Germinal center (tissue), 1 donor: ENCODE results near the gene BCAT1.
A peak's percentile ranks its signal among the peaks of the same experiment; 100 is the strongest.
"Not testable (repeated sequence)": the region's sequence is repeated elsewhere in the genome, so short reads cannot be mapped to it uniquely, and the experiment has no call there.

Experiments
- DNase-seq: peaks from one replicate; pipeline ENCODE4 v3.0.0; 2012; ENCODE audit warnings: mixed read lengths, low spot score

BCAT1 gene

GRCh38 chr12:24901576-24902461 lies 47.1 kb downstream of the BCAT1 start:
- peak; percentile 19 for DNase-seq

- DNase-seq: no peak
Observed at GRCh38 chr12:24900196-24900595, 48.7 kb downstream of the BCAT1 start.

- DNase-seq: no peak
Observed at GRCh38 chr12:24899503-24900075, 49.3 kb downstream of the BCAT1 start.

- DNase-seq: no peak
Observed at GRCh38 chr12:24898606-24899005, 50.3 kb downstream of the BCAT1 start.

GRCh38 chr12:24898185-24898584 lies 50.7 kb downstream of the BCAT1 start:
- DNase-seq: no peak

GRCh38 chr12:24896171-24896570 lies 52.7 kb downstream of the BCAT1 start:
- no peak for DNase-seq

GRCh38 chr12:24895612-24896011 lies 53.3 kb downstream of the BCAT1 start:
- DNase-seq: no peak

GRCh38 chr12:24894879-24895278 lies 54.0 kb downstream of the BCAT1 start:
- no peak for DNase-seq

GRCh38 chr12:24890048-24890803 lies 58.7 kb downstream of the BCAT1 start:
- no peak for DNase-seq

- no peak for DNase-seq
Observed at GRCh38 chr12:24889411-24889810, 59.5 kb downstream of the BCAT1 start.

- no peak for DNase-seq
Observed at GRCh38 chr12:24888813-24889212, 60.1 kb downstream of the BCAT1 start.

GRCh38 chr12:24884911-24885310 lies 64.0 kb downstream of the BCAT1 start:
- no peak for DNase-seq

- no peak for DNase-seq
Observed at GRCh38 chr12:24881724-24882371, 67.1 kb downstream of the BCAT1 start.

- DNase-seq: no peak
Observed at GRCh38 chr12:24881227-24881626, 67.7 kb downstream of the BCAT1 start.

GRCh38 chr12:24880732-24881131 lies 68.2 kb downstream of the BCAT1 start:
- no peak for DNase-seq

GRCh38 chr12:24879644-24880043 lies 69.3 kb downstream of the BCAT1 start:
- no peak for DNase-seq

- DNase-seq: no peak
Observed at GRCh38 chr12:24875014-24875413, 73.9 kb downstream of the BCAT1 start.

- no peak for DNase-seq
Observed at GRCh38 chr12:24872211-24872610, 76.7 kb downstream of the BCAT1 start.

GRCh38 chr12:24866139-24866538 lies 82.8 kb downstream of the BCAT1 start:
- not testable (repeated sequence) for DNase-seq

GRCh38 chr12:24864796-24865125 lies 84.1 kb downstream of the BCAT1 start:
- no peak for DNase-seq

- DNase-seq: no peak
Observed at GRCh38 chr12:24861766-24862540, 86.9 kb downstream of the BCAT1 start.

GRCh38 chr12:24860546-24860945 lies 88.4 kb downstream of the BCAT1 start:
- DNase-seq: no peak
